HG03432 (cell line): ENCODE results near the gene PTMS.

Source experiments
- ATAC-seq: cut with Tn5 transposase; IDR thresholded peaks from one replicate; pipeline ENCODE4 v1.9.1; 2021; ENCODE audit warnings: mild to moderate bottlenecking, moderate library complexity; ENCODE audit not compliant: unreplicated experiment

Gene PTMS

DNA sequence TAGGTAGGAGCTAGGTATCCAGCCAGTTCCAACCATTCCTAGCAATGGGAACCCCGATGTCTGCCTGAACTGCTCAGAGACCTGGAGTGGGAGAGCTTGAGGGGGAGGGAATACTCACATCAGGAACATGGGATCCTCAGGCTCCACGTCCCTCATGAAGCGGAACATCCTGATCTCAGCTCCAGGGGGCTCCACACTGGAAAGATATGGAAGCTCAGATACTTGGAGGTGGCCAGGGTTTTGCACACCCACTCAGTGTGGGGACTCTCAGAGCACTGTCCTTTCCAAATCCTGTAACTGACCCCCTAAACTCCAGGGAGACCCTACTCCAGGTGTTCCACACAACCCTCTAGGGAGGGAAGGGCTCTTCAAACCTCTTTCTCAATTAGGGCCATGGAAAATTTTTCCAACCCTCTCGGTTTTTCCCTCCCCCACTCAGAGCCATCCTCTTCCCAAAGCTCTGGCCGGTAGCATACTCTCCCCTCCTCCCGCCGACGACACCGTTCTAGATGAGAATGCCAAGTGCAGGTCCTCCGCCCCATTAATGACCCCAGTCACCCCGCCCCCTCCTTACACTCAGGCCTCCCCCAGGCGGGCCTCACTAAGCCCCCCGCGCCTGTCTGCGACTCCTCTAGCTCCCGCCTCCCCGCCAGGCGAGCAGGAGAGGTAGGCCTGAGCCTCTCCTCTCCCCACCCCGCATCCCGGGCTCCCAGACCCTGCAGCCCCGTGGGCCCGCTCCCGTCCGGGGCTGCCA is 13.8 kb upstream of the PTMS start:
- ATAC-seq, result no peak

DNA sequence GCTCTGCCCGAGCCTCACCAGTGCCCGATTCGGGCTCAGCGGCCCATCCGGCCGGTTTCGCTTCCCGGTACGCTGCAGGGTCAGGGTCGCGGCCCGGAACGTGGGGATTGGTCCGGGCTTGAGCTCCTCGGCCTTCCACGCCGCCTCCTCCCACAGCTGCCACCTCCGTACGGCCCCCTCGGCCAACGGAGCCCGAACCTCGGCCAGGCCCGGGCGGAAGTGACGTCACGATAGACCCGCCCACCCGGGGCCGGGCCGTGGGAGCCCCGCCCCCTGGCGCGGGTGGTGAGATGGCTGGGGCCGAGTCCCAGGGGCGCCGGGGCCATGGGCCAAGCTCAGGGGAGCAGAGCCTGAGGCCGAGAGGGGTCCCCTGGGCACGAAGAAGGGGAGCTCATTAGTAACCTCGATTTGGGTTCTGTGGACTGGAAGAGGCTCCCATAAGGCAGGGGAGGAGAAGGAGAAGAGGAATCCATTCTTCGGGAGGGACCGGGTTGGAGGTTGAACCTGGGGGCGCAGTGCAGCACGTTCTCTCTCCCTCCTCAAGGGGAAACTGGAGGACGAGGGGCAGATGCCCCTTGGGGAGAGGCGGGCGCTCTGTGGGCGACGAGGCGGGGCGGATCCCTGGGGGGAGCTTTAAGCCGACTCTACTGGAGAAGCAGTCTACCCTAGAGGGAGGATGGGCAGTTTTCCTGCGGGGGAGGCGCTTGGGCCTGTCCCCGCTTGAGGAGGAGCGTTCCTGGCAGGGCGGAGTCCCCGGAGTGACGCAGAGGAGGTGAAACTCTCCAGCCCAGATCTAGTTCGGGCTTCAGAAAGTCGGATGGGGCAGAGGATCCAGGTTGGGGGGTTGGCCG is 13.0 kb upstream of the PTMS start, which contains the start of gene MLF2:
Gene MLF2 (minus strand): TSS at position 221 of the 851 bp plus-strand sequence. CDS start 807 bp downstream, outside the sequence.
- peak; percentile 84 for ATAC-seq

DNA sequence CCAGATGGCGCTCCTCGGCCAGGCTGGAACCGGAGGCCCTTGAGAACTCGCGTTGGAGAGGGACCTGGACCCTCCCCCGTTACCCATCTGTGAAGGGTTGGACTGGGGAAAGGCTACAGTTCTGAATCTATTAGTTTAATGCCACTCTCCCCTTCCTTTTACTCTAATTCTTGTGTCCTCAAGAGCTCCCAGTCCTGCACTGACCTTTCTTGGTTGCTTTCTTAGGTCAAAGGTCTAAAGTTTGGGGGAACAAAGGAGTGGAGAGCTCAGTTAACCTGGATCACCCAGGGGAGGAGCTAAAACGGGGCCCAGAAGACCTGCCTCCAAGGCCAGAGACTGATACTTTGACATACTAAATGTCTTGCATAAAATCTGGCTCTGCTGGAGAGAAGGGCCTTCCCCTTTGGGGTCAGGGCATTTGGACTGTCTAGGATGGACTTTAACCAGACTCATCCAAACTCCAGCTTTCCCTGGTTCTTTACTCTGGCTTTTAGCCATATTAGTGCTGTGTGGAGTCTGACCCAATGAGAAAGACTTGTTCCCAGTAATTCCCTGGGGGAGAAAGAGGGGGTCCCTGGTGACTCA is 12.3 kb upstream of the PTMS start:
- ATAC-seq, result no peak

DNA sequence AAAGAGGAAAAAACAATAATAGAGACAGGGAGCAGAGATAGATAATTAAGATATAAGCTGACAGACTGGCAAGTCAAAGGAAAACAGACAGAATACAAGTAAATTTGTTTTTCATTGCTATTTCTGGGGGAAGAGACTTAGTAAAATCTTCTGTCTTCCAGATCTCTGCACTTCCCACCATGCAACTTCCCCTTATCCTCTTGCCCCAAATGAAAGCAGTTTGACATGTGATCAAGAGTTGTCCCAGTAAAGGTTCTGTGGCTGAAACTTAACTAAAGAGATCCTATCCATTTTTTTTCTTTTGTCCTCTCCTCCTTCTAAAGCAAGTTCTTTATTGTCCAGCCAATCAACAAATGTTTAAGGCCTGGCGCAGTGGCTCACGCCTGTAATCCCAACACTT is 11.8 kb upstream of the PTMS start:
- ATAC-seq, result no peak

DNA sequence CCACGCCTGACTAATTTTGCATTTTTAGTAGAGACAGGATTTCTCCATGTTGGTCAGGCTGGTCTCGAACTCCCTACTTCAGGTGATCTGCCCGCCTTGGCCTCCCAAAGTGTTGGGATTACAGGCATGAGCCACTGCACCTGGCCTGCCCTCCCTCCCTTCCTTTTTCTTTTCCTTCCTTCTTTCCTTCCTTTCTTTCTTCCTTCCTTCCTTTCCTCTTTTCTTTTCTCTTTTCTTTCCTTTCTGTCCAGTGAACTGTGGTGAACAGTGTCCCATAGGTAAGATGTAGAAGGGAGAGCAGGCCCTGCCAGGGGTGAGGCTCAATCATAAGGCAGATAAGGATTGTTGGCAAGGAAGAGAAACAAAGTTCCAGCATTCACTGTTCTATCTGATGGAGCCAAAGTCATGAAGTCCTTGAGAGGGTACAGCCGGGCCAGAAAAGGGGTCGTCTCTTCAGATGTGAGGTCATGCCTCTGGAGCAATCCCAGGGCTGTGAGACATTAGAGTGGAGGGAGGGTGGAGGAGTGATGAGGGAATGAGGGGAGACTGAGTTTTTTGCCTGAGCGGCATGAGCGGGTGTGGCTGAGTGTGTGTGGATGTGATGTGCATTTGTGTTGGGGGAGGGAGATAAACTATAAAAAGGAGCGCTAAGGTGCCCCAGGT is 9.0 kb upstream of the PTMS start:
- ATAC-seq, result no peak

DNA sequence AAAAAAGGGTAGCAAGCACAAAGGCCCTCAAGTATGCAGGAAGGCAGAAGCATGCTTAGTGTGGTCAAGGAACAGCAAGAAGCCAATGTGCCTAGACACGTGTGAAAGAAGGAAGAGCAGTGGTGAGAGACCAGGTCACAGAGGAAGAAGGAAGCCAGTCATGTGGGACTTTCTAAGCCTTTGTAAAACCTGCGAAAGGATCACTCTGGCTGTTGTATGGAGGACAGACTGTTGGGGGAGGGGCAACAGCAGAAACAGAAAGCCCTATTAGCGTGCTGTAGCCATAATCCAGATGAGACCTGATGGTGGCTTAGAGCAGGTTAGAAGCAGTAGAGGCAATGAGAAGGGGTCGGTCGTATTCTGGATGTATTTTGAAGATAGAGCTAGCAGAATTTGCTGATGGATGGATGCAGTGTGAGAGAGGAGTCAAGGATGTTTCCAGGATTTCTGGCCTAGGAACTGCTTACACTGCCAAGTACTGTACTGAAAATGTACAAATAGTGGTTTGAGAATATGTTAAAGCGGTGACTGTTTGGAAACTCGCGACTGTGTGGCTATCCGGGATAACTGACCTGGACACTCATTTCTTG is 7.6 kb upstream of the PTMS start:
- no peak for ATAC-seq

DNA sequence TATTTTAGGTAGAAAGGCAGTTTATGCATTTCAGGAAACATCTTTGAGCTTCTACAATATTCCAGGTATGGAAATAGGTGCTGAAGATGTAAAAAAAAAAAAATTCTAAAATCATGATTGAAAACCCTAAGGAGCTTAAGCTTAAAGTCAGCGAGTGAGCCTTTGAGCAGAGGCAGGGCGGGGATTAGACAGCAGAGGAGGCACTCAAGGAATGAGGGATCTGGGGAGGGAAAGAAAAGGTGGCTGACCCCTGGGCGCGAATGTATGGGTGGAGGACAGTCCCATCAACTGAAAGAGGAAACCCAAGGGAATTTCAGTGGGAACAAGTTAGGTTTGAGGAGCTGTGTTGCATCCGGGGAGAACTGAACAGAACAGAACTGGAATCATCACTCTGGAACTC is 6.4 kb upstream of the PTMS start:
- ATAC-seq, result no peak

DNA sequence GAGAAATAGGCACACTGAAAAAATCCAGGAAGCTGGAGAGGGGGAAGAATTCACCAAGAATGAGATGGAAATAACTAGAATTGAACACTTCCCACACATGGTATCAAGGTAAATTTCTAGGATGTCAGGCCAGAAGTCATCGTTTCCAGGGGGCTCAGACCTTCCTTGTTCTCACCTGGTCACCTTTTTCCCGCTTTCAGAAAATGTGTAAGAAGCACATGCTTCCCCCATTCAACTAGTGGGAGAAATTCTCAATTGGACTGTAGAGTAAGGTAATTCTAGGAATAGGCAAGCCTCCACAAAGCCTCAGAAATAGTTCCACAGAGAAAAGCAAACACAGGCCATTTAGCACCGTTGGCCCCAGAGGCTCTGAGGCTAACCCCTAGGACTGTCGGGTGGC is 2.8 kb upstream of the PTMS start:
- ATAC-seq, result no peak

DNA sequence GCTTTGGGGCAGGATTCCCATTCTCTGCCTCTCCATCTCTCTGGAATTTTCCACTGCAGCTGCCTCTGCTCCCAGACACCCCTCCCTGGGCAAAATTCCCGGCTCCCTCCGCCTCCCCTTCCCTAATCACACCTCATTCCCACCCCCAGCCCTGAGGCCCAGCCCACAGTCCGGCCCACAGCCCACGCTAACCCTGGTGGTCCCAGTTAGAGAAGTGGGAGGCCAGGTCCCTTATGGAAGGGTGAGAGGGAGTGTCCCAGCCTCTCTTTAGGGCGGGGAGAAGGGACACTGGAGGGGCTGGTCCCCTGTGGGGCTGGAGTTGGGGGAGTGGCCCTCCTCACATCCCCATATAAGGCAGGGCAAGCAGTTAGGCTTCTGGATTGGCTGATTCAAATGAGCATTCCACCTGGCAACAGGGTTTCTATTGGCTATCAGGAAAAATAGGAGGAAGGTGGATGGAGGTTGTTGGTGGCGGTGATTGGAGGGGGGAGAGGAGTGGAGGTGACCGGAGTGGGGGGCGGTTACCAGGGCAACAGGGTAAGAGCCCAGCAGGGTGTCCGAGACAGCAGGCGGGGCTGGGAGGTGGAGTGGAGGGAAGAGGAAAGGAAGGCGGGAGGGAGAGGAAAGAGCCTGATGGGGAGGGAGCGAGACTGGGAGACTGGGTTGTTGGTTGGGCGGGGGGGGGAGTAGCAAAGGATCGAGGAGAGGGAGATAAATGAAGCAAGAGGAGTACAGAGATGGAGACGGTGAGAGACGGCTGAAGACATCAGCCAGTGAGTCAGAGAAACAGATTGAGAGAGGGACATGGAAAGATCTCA is 1.9 kb upstream of the PTMS start:
- ATAC-seq, result peak; percentile 75

DNA sequence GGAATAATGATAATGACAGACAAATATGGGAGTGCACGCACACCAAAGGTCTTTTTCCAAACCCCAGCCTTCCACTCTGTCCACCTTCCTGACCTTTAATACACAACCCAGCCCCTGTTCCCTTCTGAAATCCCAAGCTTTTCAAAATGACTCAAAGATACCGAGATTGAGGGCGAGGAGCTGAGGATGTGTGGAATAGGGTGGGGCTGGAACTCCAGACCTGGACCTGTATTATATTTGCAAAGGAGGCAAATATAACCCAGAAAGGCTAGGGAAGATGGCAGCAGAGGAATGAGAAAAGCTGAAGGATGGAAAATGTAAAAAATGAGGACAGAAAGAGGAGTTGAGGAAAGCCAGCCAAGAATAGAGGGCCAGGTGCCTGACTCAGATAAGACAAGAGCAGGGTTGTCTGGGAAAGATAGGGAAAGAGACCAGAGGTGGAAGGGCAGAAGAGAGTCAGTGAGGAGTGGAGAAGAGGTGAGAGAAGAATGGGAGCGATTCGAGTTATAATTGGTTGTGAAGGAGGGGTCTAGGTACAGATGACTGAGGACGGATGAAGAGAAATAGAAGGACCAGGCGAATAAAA is 1.0 kb upstream of the PTMS start:
- no peak for ATAC-seq

DNA sequence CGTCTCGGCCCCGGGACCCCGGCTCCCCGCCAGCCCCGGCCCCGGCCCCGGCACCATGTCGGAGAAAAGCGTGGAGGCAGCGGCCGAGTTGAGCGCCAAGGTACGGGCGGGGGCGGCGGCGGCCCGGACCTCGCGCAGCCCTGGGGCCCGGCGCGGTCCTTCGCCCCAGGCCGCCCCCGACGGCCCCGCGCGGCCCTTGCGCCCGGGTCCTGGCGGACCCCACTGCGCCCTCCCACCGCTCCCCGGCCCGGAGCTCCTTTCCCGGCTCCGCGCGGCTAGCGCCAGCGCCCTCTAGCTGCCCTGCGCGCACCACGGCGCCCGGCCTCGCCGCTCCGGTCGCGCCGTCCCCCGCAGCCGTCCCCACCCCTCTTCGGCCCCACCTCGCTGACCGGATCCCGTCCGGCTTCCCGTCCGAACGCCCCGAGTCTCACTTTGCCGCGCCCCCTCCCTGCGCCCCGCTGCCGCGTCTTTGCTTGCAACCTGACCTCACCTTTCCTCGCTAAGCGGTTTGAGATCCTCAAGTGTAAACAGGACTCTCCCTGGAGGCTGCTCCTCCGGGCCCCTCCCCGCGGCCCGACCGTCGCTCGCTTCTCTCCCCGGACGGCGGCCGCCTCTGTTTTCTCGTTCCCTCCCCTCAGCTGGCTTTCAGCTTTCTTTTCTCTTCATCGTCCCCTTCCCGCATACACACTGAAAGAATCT is 637 bp downstream of the PTMS start:
- ATAC-seq, result peak; percentile 58

DNA sequence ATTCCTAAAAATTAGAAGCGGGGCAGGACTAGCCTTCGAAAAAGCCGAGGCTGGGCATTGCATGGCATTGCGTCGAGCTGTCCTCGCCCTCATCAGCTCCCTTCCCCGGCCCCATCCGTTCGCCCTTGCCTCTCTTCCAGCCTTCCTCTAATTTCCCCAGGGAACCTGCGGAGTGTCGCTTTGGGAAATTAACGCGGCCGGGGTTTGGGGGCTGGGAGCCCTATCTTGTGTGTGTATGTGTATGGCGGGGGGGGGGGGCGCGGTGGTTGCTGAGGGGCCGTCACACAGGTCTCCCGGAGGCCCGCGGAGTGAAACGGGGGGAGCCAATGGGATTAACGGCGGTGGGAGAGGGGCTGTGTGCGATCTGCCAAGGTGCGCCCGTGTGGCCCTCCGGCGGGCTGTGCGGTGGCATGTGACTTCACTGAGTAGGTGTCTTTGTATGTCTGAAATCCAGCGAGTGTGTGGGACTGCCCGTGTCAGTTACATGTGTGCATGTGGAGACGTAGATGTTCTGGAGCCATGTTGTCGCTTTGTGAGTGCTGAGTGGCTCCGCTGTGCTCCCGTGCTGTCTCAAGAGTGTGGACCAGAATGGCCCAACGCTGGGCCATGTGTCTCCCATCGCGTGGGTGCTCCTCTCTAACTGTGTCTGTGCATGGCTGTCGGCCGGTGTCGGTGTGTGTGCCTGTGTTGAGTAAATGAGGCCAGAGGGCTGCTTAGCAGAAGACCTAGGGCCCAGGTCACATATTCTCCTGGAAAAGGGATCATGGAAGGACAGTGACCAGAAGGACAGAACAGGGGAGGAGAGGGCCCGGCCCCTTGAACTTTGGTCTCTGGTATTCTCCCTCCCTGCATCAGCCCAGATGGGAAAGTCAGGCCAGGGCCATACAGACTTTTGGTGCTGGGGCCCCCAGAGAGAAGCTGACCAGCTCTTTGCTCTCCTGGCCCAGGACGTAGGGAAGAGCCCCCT is 1.5 kb downstream of the PTMS start:
- no peak for ATAC-seq

DNA sequence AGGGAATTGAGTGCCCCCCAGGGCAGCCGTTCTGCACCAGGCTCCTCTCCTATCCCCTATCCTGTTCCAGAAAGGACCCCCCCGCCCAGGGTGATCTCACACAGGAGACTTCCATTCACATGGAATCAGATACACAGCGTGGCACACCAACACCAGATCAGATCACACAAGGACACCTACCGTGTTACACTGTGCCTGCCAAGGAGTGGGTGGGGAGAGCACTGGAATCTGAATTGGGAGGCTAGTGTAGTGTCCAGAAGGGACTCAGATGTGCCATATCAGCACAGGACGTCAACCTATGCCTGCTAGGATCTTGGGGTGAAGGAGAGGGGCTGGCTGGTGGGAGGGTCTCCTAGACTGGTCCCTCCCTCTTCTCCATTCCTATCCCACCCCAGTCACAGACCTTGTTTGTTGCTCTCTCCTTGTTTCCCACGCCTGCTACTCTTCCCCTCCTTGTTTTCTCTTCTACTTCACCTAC is 2.3 kb downstream of the PTMS start:
- no peak for ATAC-seq

DNA sequence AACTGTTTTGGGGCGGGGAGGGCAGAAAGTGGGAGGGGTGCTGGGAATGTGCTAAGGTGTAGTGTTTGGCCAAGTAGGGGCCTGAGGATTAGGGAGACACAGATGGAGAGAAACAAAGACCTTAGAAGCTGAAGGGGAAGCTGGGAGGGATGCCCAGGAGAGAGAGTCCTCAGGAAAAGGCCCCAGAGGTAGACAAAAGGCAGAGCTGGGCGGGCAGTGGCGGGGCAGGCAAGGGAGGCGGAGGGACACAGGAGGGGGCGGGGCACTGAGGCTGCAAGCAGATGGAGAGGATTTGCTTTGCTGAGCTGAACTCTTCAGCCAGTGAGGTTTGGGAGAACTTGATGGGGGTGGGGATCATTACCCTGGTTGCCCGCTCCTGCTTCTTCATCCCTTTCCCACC is 2.8 kb downstream of the PTMS start:
- ATAC-seq, result no peak

DNA sequence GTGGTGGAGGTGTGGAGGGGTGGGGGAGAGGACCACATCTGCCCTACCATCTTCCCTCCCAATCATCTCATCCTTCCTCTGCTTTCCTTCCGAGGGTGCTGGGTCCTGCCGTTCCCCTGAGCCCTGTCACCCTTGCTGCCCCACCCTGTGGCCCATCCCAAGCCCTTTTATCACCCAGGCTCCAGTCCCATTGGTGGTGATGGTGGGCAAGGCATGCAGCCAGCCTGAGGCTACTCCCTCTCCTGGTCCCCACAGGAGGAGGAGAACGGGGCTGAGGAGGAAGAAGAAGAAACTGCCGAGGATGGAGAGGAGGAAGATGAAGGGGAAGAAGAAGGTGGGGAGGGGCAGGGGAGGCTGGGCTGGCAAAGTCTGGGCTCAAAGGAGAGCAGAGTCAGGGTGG is 3.5 kb downstream of the PTMS start:
- ATAC-seq, result no peak

DNA sequence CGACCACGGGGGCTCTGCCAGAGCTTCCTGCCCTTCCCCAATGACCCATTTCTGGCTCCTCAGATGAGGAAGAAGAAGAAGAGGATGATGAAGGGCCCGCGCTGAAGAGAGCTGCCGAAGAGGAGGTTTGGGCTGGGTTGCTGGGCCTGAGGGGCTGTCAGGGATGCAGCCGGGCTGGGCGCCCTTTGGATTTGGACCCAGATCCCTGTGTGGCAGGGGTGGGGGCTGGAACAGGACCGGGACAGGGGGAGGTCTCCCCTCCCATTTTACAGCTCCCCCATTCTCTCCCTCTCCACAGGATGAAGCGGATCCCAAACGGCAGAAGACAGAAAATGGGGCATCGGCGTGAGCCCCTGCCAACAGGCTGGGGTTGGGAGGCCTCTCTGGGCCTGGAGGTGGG is 3.9 kb downstream of the PTMS start:
- no peak for ATAC-seq

DNA sequence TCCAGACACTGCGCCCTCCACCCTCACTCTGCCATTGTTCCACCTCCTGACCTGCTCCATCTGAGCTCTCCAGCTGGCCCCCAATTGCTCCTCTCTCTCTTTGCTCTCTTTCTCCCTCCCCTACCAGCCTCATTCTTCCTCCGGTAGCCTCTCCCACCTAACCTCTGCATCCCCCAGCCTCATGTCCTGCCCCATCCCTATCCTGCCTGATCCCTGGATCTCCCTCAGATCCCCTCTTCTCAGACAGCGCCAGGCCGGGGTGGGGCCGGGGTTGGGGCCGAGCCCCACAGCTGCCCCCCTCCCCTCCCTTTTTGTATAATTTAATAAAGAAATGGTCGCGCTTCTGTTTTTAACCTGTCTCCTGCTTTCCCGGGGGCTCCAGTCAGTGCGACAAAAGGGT is 4.4 kb downstream of the PTMS start:
- ATAC-seq, result no peak

DNA sequence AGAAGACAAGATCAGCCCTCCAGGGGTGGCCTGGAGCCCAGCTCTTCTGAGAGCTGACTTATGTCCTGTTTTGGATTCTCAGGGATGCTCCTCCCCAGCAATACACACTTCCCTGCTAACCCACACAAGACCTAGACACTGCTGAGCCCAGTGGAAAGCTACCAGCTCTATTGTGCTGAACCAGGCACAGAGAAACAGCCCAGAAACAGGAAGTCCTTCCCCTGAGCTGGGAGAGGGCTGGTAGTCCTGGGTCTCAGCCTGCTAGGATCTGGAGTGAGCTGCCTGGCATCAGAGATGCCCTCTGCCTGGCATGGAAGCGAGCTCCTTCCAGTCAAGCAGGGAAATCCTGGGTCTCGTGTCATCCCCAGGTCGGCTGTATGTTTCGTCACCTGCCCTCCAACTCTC is 4.9 kb downstream of the PTMS start:
- no peak for ATAC-seq
